Measurements from ENCODE around the gene SOX6.

SOX6 gene

DNA sequence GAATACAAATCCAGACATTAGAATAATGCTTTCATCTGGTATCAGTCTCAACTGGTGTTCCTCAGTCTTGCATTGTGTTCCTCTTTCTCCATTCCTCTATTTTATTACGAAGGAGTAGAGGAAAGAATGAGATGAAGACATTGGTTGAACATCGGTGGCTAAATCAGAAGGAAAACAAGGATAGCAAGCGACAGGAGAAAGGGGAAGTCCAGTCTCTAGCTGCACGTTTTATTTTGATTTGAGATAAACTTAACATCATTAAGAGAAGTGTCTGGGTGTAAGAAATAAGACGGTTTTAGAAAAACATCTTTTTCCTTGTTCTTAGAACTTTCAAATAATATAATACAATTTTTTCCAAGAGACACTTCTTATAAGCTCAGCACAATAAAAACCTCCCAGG, 6.2 kb downstream of the SOX6 start:
- Histone ChIP-seq H3K27ac (ENCODE audit: low read depth, low read length) (no peak overlapping the region), H3K36me3 (ENCODE audit: control insufficient read depth in 5 of 5, insufficient read depth in 5 of 5, low read length in 5 of 5) (no peaks in the 10 kb centered on the region), H3K4me1 (ENCODE audit: control insufficient read depth in 5 of 5, insufficient read depth in 5 of 5, low read length in 5 of 5) (no peaks in the 10 kb centered on the region), H3K27me3 (ENCODE audit: control insufficient read depth in 5 of 5, insufficient read depth in 4 of 5, low read length in 5 of 5) (no peaks in the 10 kb centered on the region), H3K9me3 (ENCODE audit: control insufficient read depth in 5 of 5, low read length in 5 of 5) (no peaks in the 10 kb centered on the region), H3K9ac (ENCODE audit: low read length in 5 of 5) (no peak overlapping the region), H3K4me3 (ENCODE audit: low read depth in 1 of 5, low read length in 5 of 5) (no peak overlapping the region)

GRCh38 chr11:16347928-16348685, 8.2 kb downstream of the SOX6 start:
- Histone ChIP-seq H3K4me3 (ENCODE audit: low read depth in 1 of 5, low read length in 5 of 5) (no peak overlapping the region), H3K27me3 (ENCODE audit: control insufficient read depth in 5 of 5, insufficient read depth in 4 of 5, low read length in 5 of 5) (no peaks in the 10 kb centered on the region), H3K36me3 (ENCODE audit: control insufficient read depth in 5 of 5, insufficient read depth in 5 of 5, low read length in 5 of 5) (no peaks in the 10 kb centered on the region), H3K27ac (ENCODE audit: low read depth, low read length) (no peak overlapping the region), H3K4me1 (ENCODE audit: control insufficient read depth in 5 of 5, insufficient read depth in 5 of 5, low read length in 5 of 5) (no peaks in the 10 kb centered on the region), H3K9ac (ENCODE audit: low read length in 5 of 5) (no peak overlapping the region), H3K9me3 (ENCODE audit: control insufficient read depth in 5 of 5, low read length in 5 of 5) (no peaks in the 10 kb centered on the region)

DNA sequence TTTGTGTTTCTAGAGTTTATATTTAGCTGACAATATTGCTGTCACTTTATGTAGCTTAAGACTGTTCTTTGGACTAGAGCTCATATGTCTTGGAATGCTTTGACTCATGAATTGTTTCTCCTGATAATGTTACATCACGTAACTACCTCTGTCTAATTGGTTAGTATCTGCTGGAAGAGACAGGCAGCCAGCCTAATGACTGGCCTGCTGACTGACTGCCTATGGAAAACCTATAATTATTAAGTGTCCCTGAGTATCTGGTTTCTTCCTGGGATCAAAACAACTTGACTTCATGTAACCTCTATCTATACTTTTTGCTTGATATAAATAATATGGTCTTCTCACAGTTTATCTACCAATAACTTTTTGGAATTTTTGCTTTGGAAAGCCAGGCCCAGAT, 9.4 kb downstream of the SOX6 start:
- no peak overlapping the region for H3K9ac ChIP-seq (ENCODE audit: low read length in 5 of 5)
- H3K4me1 ChIP-seq (ENCODE audit: control insufficient read depth in 5 of 5, insufficient read depth in 5 of 5, low read length in 5 of 5) = no peaks in the 10 kb centered on the region
- no peak overlapping the region for H3K4me3 ChIP-seq (ENCODE audit: low read depth in 1 of 5, low read length in 5 of 5)
- H3K27ac ChIP-seq (ENCODE audit: low read depth, low read length) = no peak overlapping the region
- H3K36me3 ChIP-seq (ENCODE audit: control insufficient read depth in 5 of 5, insufficient read depth in 5 of 5, low read length in 5 of 5) = no peaks in the 10 kb centered on the region
- no peaks in the 10 kb centered on the region for H3K9me3 ChIP-seq (ENCODE audit: control insufficient read depth in 5 of 5, low read length in 5 of 5)
- no peaks in the 10 kb centered on the region for H3K27me3 ChIP-seq (ENCODE audit: control insufficient read depth in 5 of 5, insufficient read depth in 4 of 5, low read length in 5 of 5)

DNA sequence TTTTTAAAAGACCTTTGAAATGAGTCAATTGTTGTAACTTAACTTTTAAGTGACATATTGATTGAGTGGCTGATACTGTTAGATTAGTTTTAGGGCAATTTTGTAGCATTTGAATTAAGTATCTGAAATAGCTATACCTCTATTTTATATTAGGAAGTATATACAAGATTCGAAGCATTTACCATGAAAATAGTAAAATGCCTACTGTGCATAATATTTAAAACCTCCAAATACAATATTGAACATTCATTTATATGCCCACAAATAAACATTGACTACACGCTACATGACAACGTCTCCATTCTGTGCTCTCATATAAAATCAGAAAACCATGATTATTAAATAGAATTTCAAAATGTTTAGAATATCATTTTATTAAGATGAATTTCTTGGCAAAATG, 14.5 kb downstream of the SOX6 start:
- Histone ChIP-seq H3K4me1 (ENCODE audit: control insufficient read depth in 5 of 5, insufficient read depth in 5 of 5, low read length in 5 of 5) (no peaks in the 10 kb centered on the region), H3K4me3 (ENCODE audit: low read depth in 1 of 5, low read length in 5 of 5) (no peak overlapping the region), H3K9ac (ENCODE audit: low read length in 5 of 5) (no peak overlapping the region), H3K9me3 (ENCODE audit: control insufficient read depth in 5 of 5, low read length in 5 of 5) (no peaks in the 10 kb centered on the region), H3K27me3 (ENCODE audit: control insufficient read depth in 5 of 5, insufficient read depth in 4 of 5, low read length in 5 of 5) (no peaks in the 10 kb centered on the region), H3K36me3 (ENCODE audit: control insufficient read depth in 5 of 5, insufficient read depth in 5 of 5, low read length in 5 of 5) (no peaks in the 10 kb centered on the region), H3K27ac (ENCODE audit: low read depth, low read length) (no peak overlapping the region)

DNA sequence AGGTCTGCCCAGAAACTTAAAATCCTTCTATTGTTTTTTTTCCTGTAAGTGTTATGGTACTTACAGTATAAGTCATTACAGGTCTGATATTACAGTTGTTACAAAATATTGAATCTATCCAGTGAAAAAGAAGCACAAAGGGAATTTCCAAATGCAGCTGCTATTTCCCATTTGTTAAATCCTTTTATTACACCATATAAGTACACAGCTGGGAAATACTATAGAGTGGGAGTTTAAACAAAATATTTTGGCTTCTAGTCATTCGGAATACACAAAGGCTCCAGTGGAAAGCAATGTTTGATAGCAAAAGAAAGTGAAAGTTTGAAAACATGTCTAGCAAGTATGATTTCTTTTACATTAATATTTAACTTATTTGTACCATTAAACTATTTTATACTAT, 18.0 kb downstream of the SOX6 start:
- Histone ChIP-seq H3K27me3 (ENCODE audit: control insufficient read depth in 5 of 5, insufficient read depth in 4 of 5, low read length in 5 of 5) (no peaks in the 10 kb centered on the region), H3K4me3 (ENCODE audit: low read depth in 1 of 5, low read length in 5 of 5) (no peak overlapping the region), H3K9me3 (ENCODE audit: control insufficient read depth in 5 of 5, low read length in 5 of 5) (no peaks in the 10 kb centered on the region), H3K4me1 (ENCODE audit: control insufficient read depth in 5 of 5, insufficient read depth in 5 of 5, low read length in 5 of 5) (no peaks in the 10 kb centered on the region), H3K9ac (ENCODE audit: low read length in 5 of 5) (no peak overlapping the region), H3K36me3 (ENCODE audit: control insufficient read depth in 5 of 5, insufficient read depth in 5 of 5, low read length in 5 of 5) (no peaks in the 10 kb centered on the region), H3K27ac (ENCODE audit: low read depth, low read length) (no peak overlapping the region)

- no peak overlapping the region for H3K4me3 ChIP-seq (ENCODE audit: low read depth in 1 of 5, low read length in 5 of 5)
- H3K9ac ChIP-seq (ENCODE audit: low read length in 5 of 5) = no peak overlapping the region
- H3K36me3 ChIP-seq (ENCODE audit: control insufficient read depth in 5 of 5, insufficient read depth in 5 of 5, low read length in 5 of 5) = no peaks in the 10 kb centered on the region
- H3K27ac ChIP-seq (ENCODE audit: low read depth, low read length) = no peak overlapping the region
- H3K9me3 ChIP-seq (ENCODE audit: control insufficient read depth in 5 of 5, low read length in 5 of 5) = no peaks in the 10 kb centered on the region
- no peaks in the 10 kb centered on the region for H3K4me1 ChIP-seq (ENCODE audit: control insufficient read depth in 5 of 5, insufficient read depth in 5 of 5, low read length in 5 of 5)
- no peaks in the 10 kb centered on the region for H3K27me3 ChIP-seq (ENCODE audit: control insufficient read depth in 5 of 5, insufficient read depth in 4 of 5, low read length in 5 of 5)
Measured at GRCh38 chr11:16337421-16338213, 18.7 kb downstream of the SOX6 start.

GRCh38 chr11:16336721-16337120, 19.6 kb downstream of the SOX6 start:
- Histone ChIP-seq H3K36me3 (ENCODE audit: control insufficient read depth in 5 of 5, insufficient read depth in 5 of 5, low read length in 5 of 5) (no peaks in the 10 kb centered on the region), H3K9ac (ENCODE audit: low read length in 5 of 5) (no peak overlapping the region), H3K9me3 (ENCODE audit: control insufficient read depth in 5 of 5, low read length in 5 of 5) (no peaks in the 10 kb centered on the region), H3K27ac (ENCODE audit: low read depth, low read length) (no peak overlapping the region), H3K4me1 (ENCODE audit: control insufficient read depth in 5 of 5, insufficient read depth in 5 of 5, low read length in 5 of 5) (no peaks in the 10 kb centered on the region), H3K27me3 (ENCODE audit: control insufficient read depth in 5 of 5, insufficient read depth in 4 of 5, low read length in 5 of 5) (no peaks in the 10 kb centered on the region), H3K4me3 (ENCODE audit: low read depth in 1 of 5, low read length in 5 of 5) (no peak overlapping the region)

GRCh38 chr11:16336204-16336603, 20.1 kb downstream of the SOX6 start:
- no peaks in the 10 kb centered on the region for H3K36me3 ChIP-seq (ENCODE audit: control insufficient read depth in 5 of 5, insufficient read depth in 5 of 5, low read length in 5 of 5)
- H3K4me1 ChIP-seq (ENCODE audit: control insufficient read depth in 5 of 5, insufficient read depth in 5 of 5, low read length in 5 of 5) = no peaks in the 10 kb centered on the region
- H3K9ac ChIP-seq (ENCODE audit: low read length in 5 of 5) = no peak overlapping the region
- no peaks in the 10 kb centered on the region for H3K9me3 ChIP-seq (ENCODE audit: control insufficient read depth in 5 of 5, low read length in 5 of 5)
- no peak overlapping the region for H3K27ac ChIP-seq (ENCODE audit: low read depth, low read length)
- no peaks in the 10 kb centered on the region for H3K27me3 ChIP-seq (ENCODE audit: control insufficient read depth in 5 of 5, insufficient read depth in 4 of 5, low read length in 5 of 5)
- no peak overlapping the region for H3K4me3 ChIP-seq (ENCODE audit: low read depth in 1 of 5, low read length in 5 of 5)

GRCh38 chr11:16335236-16335962, 20.9 kb downstream of the SOX6 start:
- Histone ChIP-seq H3K9ac (ENCODE audit: low read length in 5 of 5) (no peak overlapping the region), H3K27me3 (ENCODE audit: control insufficient read depth in 5 of 5, insufficient read depth in 4 of 5, low read length in 5 of 5) (no peaks in the 10 kb centered on the region), H3K4me3 (ENCODE audit: low read depth in 1 of 5, low read length in 5 of 5) (no peak overlapping the region), H3K27ac (ENCODE audit: low read depth, low read length) (no peak overlapping the region), H3K36me3 (ENCODE audit: control insufficient read depth in 5 of 5, insufficient read depth in 5 of 5, low read length in 5 of 5) (no peaks in the 10 kb centered on the region), H3K4me1 (ENCODE audit: control insufficient read depth in 5 of 5, insufficient read depth in 5 of 5, low read length in 5 of 5) (no peaks in the 10 kb centered on the region), H3K9me3 (ENCODE audit: control insufficient read depth in 5 of 5, low read length in 5 of 5) (no peaks in the 10 kb centered on the region)

GRCh38 chr11:16326679-16327297, 29.6 kb downstream of the SOX6 start:
- Histone ChIP-seq H3K9me3 (ENCODE audit: control insufficient read depth in 5 of 5, low read length in 5 of 5) (no peaks in the 10 kb centered on the region), H3K27me3 (ENCODE audit: control insufficient read depth in 5 of 5, insufficient read depth in 4 of 5, low read length in 5 of 5) (no peaks in the 10 kb centered on the region), H3K9ac (ENCODE audit: low read length in 5 of 5) (no peak overlapping the region), H3K4me3 (ENCODE audit: low read depth in 1 of 5, low read length in 5 of 5) (no peak overlapping the region), H3K36me3 (ENCODE audit: control insufficient read depth in 5 of 5, insufficient read depth in 5 of 5, low read length in 5 of 5) (no peaks in the 10 kb centered on the region), H3K27ac (ENCODE audit: low read depth, low read length) (no peak overlapping the region), H3K4me1 (ENCODE audit: control insufficient read depth in 5 of 5, insufficient read depth in 5 of 5, low read length in 5 of 5) (no peaks in the 10 kb centered on the region)
